ENCODE data around the gene DUSP5. TPM values are rescaled to one million over a fixed set of nuclear protein-coding genes. Genes with fewer than 3 reads are reported as not detected.

DUSP5 gene
- total RNA-seq, 4 donors from 2014 or later: 22.1 to 33.8 (median 26.3) TPM

DNA sequence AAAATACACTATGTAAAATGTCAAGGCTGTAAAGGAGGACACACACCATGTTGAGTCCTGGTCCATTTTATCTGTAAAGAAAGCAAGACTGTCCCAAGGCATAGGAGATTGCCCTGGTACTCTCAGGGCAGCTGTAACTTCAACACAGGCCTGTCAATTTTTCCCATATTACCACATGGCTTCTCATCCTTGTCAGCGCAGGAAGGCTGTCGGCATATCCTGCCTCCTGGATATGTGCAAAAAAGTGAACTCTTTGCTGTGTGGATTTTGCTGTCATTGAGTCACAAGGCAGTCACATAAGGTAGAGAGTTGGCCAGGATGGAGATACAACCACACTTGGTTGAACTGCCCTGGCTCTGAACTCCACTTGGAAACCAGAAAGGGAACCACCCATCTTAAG, 8.7 kb downstream of the DUSP5 start:
- DNase-seq: no peak
- TF ChIP-seq, protein P1, sequence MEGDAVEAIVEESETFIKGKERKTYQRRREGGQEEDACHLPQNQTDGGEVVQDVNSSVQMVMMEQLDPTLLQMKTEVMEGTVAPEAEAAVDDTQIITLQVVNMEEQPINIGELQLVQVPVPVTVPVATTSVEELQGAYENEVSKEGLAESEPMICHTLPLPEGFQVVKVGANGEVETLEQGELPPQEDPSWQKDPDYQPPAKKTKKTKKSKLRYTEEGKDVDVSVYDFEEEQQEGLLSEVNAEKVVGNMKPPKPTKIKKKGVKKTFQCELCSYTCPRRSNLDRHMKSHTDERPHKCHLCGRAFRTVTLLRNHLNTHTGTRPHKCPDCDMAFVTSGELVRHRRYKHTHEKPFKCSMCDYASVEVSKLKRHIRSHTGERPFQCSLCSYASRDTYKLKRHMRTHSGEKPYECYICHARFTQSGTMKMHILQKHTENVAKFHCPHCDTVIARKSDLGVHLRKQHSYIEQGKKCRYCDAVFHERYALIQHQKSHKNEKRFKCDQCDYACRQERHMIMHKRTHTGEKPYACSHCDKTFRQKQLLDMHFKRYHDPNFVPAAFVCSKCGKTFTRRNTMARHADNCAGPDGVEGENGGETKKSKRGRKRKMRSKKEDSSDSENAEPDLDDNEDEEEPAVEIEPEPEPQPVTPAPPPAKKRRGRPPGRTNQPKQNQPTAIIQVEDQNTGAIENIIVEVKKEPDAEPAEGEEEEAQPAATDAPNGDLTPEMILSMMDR (IDR thresholded peaks at IDR 0.05): no peak
- no peak for TF ChIP-seq POLR2A (IDR thresholded peaks at IDR 0.05)
- Histone ChIP-seq H3K9me3 (no peaks in the 10 kb centered on the region), H3K4me1 (peaks cover 0 to 38% (median 20%) of the 10 kb centered on the region in 4 donors), H3K27ac (peak overlapping the region in 1 of 4 donors; percentile 2), H3K27me3 (no peaks in the 10 kb centered on the region), H3K36me3 (peaks cover 0 to 45% (median 0%) of the 10 kb centered on the region in 3 donors), H3K4me3 (no peak overlapping the region)

GRCh38 chr10:110507346-110507745, 9.6 kb downstream of the DUSP5 start:
- no peaks in the 10 kb centered on the region for H3K27me3 ChIP-seq
- no peaks in the 10 kb centered on the region for H3K9me3 ChIP-seq
- H3K27ac ChIP-seq: no peak overlapping the region
- TF ChIP-seq, protein P1 (IDR thresholded peaks at IDR 0.05): no peak
- TF ChIP-seq POLR2A (IDR thresholded peaks at IDR 0.05): no peak
- H3K4me1 ChIP-seq: peaks cover 0 to 29% (median 16%) of the 10 kb centered on the region in 4 donors
- H3K36me3 ChIP-seq: peaks cover 0 to 48% (median 0%) of the 10 kb centered on the region in 3 donors
- DNase-seq: no peak
- no peak overlapping the region for H3K4me3 ChIP-seq

GRCh38 chr10:110508159-110508788, 10.6 kb downstream of the DUSP5 start:
- no peaks in the 10 kb centered on the region for H3K9me3 ChIP-seq
- no peaks in the 10 kb centered on the region for H3K27me3 ChIP-seq
- DNase-seq: no peak
- H3K4me1 ChIP-seq: peaks cover 0 to 20% (median 12%) of the 10 kb centered on the region in 4 donors
- H3K36me3 ChIP-seq: peaks cover 0 to 48% (median 0%) of the 10 kb centered on the region in 3 donors
- H3K4me3 ChIP-seq: no peak overlapping the region
- H3K27ac ChIP-seq: no peak overlapping the region
- TF ChIP-seq POLR2A (IDR thresholded peaks at IDR 0.05): no peak
- TF ChIP-seq, protein P1 (IDR thresholded peaks at IDR 0.05): no peak

DNA sequence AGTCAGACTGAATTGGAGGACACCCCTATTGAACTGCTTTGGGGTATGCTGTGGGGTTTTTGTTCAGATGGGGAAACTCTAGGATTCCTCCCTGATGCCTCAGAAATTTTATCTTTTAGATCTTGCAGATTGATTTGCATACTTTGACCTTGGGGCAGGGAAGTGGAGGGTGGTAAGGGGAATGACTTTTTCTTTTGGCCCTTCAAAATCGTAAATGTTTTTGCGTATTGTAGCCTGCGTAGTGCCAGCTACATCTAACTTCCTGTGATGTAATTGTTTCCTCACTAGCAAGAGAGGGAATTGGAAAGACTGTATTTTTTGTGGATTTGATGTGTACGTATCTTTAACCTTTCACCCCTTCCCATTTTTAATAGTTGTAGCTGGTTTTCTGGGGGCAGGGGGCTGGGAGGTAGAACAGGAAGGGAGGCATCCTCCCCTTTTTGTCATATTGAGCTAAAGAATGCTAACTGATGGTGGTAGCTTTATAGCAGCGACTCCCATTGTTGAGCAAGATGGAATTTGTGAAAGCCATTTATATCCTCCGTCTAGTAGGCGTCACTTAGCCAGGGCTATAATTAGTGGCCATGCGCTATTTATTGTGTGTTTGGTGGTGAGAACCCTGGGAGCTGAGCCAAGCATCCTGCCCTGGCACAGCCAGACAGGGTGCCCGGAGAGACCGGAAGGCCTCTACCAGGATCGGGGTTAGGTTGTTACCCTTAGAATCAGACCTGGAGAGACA, 11.3 kb downstream of the DUSP5 start:
- peaks cover 0 to 13% (median 7%) of the 10 kb centered on the region in 4 donors for H3K4me1 ChIP-seq
- DNase-seq: no peak

GRCh38 chr10:110509560-110509959, 11.9 kb downstream of the DUSP5 start:
- no peak overlapping the region for H3K27ac ChIP-seq

More for the DNA sequence above, 11.3 kb downstream of the DUSP5 start:
- Histone ChIP-seq H3K27me3 (no peaks in the 10 kb centered on the region), H3K9me3 (no peaks in the 10 kb centered on the region), H3K4me3 (no peak overlapping the region), H3K27ac (no peak overlapping the region), H3K36me3 (peaks cover 0 to 48% (median 0%) of the 10 kb centered on the region in 3 donors)
- no peak for TF ChIP-seq POLR2A (IDR thresholded peaks at IDR 0.05)
- TF ChIP-seq, protein P1 (IDR thresholded peaks at IDR 0.05): no peak

More at GRCh38 chr10:110509560-110509959, 11.9 kb downstream of the DUSP5 start:
- Histone ChIP-seq H3K36me3 (peaks cover 0 to 48% (median 0%) of the 10 kb centered on the region in 3 donors), H3K4me3 (no peak overlapping the region), H3K4me1 (peaks cover 0 to 7% (median 2%) of the 10 kb centered on the region in 4 donors), H3K27me3 (no peaks in the 10 kb centered on the region), H3K9me3 (no peaks in the 10 kb centered on the region)
- DNase-seq: peak in 1 of 3 donors; percentile 3
- TF ChIP-seq, protein P1 (IDR thresholded peaks at IDR 0.05): no peak
- TF ChIP-seq POLR2A (IDR thresholded peaks at IDR 0.05): no peak

Measured in Peyer's patch (tissue), 4 donors.